Glomerular visceral epithelial cell (primary cell): ENCODE measurements around the gene C14orf119.
"Not testable (repeated sequence)": the region's sequence is repeated elsewhere in the genome, so short reads cannot be mapped to it uniquely, and the experiment has no call there.

Experiments used
- DNase-seq: peaks from one replicate; pipeline ENCODE4 v3.0.0-alpha.2; 2016; ENCODE audit errors: extremely low spot score

The C14orf119 gene

GRCh38 chr14:23089498-23090253 is 5.6 kb upstream of the C14orf119 start:
- no peak for DNase-seq

DNA sequence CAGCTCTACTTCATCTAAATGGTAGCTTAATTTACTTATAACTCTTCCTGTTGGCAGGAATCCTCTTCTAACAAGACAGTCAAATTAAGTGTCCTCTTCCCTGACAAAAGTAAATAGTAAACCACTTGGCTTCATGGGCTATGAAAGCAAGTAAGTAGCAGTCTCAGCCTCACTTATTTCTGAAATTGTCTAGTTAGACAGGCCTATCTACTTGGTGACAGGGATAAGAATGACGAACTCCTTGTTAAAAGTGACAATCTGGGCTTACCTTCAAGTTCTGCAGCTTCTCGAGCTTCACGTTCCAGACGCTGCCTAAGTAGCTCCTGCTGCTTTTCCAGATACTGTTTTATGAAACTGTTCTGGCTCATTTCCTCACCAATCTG is 5.1 kb upstream of the C14orf119 start:
- no peak for DNase-seq

GRCh38 chr14:23091294-23092225 is 3.7 kb upstream of the C14orf119 start:
- DNase-seq: no peak

- no peak for DNase-seq
These were observed 2.2 kb upstream of the C14orf119 start for GRCh38 chr14:23093104-23093503.

DNA sequence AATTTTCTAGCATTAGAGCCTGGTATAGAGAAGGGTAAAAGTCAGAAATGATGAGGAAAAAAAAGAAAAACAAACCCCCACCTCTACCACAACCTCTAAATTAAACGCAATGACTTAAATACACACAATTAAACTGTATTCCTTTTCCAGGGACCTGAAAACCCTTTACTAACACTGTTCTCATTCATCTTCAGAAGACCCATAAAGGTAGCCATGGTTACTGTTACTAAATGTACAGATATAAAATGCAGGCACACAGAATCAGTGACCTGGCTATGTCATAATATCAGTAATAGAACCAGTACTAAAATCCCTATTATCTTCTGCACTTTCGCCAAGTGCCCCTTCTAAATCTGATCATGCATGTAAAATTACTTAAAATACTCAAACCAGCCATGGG is 1.8 kb upstream of the C14orf119 start:
- DNase-seq: no peak

DNA sequence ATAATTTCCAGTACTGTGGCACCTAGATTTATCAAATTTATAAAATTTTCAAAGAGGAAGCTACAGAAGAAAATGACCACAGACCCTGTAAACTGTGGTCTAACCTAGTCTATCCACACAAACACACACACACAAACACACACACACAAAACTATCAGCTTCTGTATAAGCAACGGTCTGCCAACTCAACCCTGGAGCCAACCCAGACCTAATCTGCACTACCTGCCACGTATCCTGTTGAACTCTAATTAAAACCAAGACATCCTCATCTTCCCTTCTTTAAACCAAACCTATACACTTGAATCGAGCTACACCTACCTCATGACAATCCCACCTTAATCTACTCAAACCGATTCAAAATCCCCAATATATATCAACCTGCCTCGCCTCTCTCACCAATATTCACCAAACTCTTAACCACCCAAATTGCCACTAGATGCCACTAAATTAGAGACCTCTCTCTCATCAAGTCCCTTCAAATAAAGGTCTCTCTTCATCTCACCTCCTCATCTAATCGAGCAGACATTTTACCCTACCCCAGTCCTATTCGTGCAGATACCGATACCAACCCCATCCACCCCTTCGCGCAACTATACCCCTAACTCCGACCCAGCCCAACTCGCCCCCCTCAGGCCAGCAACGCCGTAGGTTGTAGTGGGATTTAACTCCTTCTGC is 1.2 kb upstream of the C14orf119 start:
- DNase-seq: no peak

- DNase-seq: peak; percentile 87
These were observed 574 bp upstream of the C14orf119 start, which contains the start of gene ACIN1 for GRCh38 chr14:23094666-23095195. TSS of gene ACIN1 (minus strand) at chr14:23095136. CDS start at chr14:23095112, 24 bp downstream.

GRCh38 chr14:23097786-23098185 is 2.5 kb downstream of the C14orf119 start:
- no peak for DNase-seq

GRCh38 chr14:23099212-23099861 is 4.0 kb downstream of the C14orf119 start:
- no peak for DNase-seq

DNA sequence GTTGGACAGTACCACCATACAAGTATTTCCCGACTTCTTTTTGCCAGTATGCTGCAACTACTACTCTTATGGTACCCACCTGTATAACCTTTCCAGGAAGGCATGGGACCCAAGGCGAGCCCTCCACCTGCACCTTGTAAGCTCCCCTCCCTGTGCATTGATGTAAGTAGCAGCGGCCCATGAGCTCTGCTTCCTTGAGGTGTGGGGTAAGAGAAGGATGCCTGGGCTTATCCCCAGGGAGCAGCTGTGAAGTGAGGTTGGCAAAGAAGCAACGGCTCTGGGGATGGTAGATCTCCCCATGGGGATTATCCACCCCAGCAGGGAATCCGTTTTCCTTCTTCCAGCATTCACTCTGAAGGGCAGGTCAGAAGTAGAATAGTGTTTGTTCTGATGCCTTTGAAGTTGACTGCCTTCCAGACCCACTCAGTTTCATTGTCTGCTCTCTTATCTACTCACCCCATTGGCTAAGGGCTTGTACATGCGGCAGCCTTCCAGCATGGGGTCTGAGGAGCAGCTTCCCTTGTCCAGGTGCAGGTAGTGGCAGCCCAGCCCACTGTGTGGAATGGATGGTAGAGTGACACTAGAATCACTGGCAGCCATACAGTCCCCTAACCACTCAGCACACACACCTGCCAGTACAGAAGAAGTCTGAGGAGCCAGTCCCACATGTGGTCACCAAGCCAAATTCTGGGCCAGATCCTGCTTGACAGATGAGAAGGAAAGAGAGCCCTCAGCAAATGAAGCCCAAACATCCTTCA is 6.1 kb downstream of the C14orf119 start:
- no peak for DNase-seq

GRCh38 chr14:23101986-23102625 is 6.8 kb downstream of the C14orf119 start:
- DNase-seq: no peak

- DNase-seq: no peak
These were observed 7.5 kb downstream of the C14orf119 start for GRCh38 chr14:23102801-23103200.

- no peak for DNase-seq
These were observed 8.3 kb downstream of the C14orf119 start for GRCh38 chr14:23103581-23103980.

DNA sequence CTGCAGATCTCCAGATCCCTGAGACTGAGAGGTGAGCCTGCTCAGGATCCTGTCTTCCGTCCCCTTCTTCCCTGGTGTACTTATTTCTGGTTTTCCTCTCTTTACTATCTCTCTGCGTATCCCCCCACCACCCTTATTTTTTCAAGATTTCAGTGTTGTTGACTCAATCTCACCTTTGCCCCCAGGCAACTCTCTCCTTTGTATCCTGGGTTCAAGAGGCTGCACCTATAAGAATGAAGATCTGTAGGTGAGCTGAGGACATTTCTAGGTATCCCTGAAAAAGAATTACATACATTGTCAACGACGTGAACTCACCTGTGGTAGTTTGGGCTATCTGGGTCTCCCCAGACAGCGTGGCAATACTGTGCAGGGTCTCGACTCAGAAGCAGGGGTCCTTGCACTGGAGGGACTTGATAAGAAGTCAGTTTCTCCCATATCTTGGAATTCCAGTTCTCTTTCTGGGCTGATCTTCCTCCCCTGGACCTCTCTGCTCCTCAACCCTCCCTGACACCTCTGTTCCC is 8.8 kb downstream of the C14orf119 start:
- DNase-seq: no peak

GRCh38 chr14:23104591-23105347 is 9.5 kb downstream of the C14orf119 start, which contains the start of gene CIROP:
TSS of gene CIROP (minus strand) at chr14:23104989. CDS start at chr14:23104920, 69 bp downstream.
- no peak for DNase-seq

GRCh38 chr14:23105348-23105824 is 10.1 kb downstream of the C14orf119 start:
- no peak for DNase-seq

GRCh38 chr14:23106747-23107045 is 11.4 kb downstream of the C14orf119 start:
- DNase-seq: no peak

DNA sequence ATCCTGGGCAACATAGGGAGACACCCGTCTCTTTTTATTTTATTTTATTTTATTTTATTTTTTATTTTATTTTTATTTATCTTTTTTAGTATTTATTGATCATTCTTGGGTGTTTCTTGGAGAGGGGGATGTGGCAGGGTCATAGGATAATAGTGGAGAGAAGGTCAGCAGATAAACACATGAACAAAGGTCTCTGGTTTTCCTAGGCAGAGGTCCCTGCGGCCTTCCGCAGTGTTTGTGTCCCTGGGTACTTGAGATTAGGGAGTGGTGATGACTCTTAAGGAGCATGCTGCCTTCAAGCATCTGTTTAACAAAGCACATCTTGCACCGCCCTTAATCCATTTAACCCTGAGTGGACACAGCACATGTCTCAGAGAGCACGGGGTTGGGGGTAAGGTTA is 12.3 kb downstream of the C14orf119 start:
- not testable (repeated sequence) for DNase-seq

DNA sequence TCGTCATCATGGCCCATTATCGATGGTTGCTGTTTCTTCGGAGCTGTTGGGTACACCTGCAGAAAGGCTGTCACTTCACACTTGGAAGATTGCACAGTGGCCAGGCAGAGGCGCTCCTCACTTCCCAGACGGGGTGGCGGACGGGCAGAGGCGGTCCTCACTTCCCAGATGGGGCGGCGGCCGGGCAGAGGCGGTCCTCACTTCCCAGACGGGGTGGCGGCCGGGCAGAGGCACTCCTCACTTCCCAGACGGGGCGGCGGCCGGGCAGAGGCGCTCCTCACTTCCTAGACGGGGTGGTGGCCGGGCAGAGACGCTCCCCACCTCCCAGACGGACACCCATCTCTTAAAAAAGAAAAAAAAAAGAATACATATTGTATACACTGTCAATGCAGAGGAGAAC is 12.9 kb downstream of the C14orf119 start:
- not testable (repeated sequence) for DNase-seq
